Gastrocnemius medialis (tissue), 4 donors: ENCODE measurements around the gene HSFX3.

Experiments
- CTCF ChIP-seq, 5 experiments: fragments of 450-650 bp in 3 of 5; fragments of 200-600 bp in 2 of 5; sonication (generic) in 2 of 5; IDR thresholded peaks in 4 of 5; conservative IDR thresholded peaks in 1 of 5; 1 replicate in 4 of 5; 2 replicates in 1 of 5; pipeline ENCODE4 v1.5.1; 2016 to 2019; ENCODE audit warnings: antibody characterized with exemption in 5 of 5, mild to moderate bottlenecking in 3 of 5, moderate library complexity in 3 of 5
- POLR2A ChIP-seq, 2 donors: fragments of 450-650 bp; IDR thresholded peaks; one replicate each; pipeline ENCODE4 v1.6.1; 2017; ENCODE audit warnings: antibody characterized with exemption in 2 of 2, mild to moderate bottlenecking in 2 of 2, moderate library complexity in 2 of 2

GRCh38 chrX:149504915-149505651 is 44.6 kb downstream of the HSFX3 start, which contains the start of gene IDS:
- TF ChIP-seq CTCF (IDR thresholded peaks at IDR 0.05 in 4 of 5, conservative IDR thresholded peaks at IDR 0.05 in 1 of 5) (peak in 1 of 5 experiments; percentile 10), POLR2A (IDR thresholded peaks at IDR 0.05) (peak; percentile 90 to 93)
